ENCODE results near the gene TP53INP2. TPM values are rescaled to one million over a fixed set of nuclear protein-coding genes. Genes with fewer than 3 reads are reported as not detected.
"Not testable (repeated sequence)": the region's sequence is repeated elsewhere in the genome, so short reads cannot be mapped to it uniquely, and the experiment has no call there.

The TP53INP2 gene
- total RNA-seq, 1 donor from 2014 or later = 132 TPM

DNA sequence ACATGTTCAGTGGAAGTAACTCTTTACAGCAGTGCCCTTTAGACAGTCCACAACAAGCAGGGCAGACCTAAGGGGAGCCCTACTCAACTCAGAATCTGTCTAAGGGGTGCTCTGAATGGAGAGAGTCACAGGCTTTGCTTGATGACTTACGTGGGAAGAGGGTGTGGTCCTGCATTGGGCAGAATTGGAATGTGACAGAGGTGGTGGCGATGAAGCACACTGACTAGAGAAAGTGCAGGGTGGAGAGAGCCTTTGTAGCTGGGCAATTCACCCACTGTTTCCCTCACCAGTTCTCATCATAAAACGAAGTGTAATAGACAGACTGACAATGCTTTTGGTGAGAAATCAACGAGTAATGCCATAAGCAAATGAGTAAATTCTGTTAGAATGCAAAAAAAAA lies 11.2 kb downstream of the TP53INP2 start:
- Histone ChIP-seq H3K27me3 (ENCODE audit: low read depth) (no peaks in the 10 kb centered on the region), H3K27ac (replicated peaks) (no peak overlapping the region), H3K9me3 (replicated peaks) (no peaks in the 10 kb centered on the region), H3K36me3 (peaks cover 43% of the 10 kb centered on the region), H3K4me1 (peaks cover 39% of the 10 kb centered on the region), H3K4me3 (no peak overlapping the region)
- no peak for DNase-seq
- TF ChIP-seq, protein P1, sequence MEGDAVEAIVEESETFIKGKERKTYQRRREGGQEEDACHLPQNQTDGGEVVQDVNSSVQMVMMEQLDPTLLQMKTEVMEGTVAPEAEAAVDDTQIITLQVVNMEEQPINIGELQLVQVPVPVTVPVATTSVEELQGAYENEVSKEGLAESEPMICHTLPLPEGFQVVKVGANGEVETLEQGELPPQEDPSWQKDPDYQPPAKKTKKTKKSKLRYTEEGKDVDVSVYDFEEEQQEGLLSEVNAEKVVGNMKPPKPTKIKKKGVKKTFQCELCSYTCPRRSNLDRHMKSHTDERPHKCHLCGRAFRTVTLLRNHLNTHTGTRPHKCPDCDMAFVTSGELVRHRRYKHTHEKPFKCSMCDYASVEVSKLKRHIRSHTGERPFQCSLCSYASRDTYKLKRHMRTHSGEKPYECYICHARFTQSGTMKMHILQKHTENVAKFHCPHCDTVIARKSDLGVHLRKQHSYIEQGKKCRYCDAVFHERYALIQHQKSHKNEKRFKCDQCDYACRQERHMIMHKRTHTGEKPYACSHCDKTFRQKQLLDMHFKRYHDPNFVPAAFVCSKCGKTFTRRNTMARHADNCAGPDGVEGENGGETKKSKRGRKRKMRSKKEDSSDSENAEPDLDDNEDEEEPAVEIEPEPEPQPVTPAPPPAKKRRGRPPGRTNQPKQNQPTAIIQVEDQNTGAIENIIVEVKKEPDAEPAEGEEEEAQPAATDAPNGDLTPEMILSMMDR (IDR thresholded peaks at IDR 0.05; ENCODE audit: borderline replicate concordance) = no peak
- intact Hi-C loops (cut with micrococcal nuclease) = no loop called here

DNA sequence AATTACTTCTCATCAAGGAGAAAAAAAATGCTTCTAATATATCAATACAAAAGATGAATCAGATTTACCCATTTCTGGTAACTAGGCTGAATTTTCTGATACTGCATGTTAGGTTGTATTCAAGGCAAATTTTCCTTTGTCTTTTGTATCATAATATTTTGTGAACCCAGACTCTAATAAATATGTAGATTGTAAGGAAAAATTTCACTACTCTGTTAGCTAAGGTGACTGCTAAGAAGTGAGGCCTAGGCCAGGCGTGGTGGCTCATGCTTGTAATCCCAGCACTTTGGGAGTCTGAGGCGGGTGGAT lies 12.7 kb downstream of the TP53INP2 start:
- Histone ChIP-seq H3K4me1 (peaks cover 36% of the 10 kb centered on the region), H3K27me3 (ENCODE audit: low read depth) (no peaks in the 10 kb centered on the region), H3K36me3 (peaks cover 34% of the 10 kb centered on the region), H3K9me3 (replicated peaks) (no peaks in the 10 kb centered on the region), H3K27ac (replicated peaks) (no peak overlapping the region), H3K4me3 (no peak overlapping the region)
- TF ChIP-seq, protein P1 (IDR thresholded peaks at IDR 0.05; ENCODE audit: borderline replicate concordance) = no peak
- intact Hi-C loops (cut with micrococcal nuclease) = no loop called here
- no peak for DNase-seq

DNA sequence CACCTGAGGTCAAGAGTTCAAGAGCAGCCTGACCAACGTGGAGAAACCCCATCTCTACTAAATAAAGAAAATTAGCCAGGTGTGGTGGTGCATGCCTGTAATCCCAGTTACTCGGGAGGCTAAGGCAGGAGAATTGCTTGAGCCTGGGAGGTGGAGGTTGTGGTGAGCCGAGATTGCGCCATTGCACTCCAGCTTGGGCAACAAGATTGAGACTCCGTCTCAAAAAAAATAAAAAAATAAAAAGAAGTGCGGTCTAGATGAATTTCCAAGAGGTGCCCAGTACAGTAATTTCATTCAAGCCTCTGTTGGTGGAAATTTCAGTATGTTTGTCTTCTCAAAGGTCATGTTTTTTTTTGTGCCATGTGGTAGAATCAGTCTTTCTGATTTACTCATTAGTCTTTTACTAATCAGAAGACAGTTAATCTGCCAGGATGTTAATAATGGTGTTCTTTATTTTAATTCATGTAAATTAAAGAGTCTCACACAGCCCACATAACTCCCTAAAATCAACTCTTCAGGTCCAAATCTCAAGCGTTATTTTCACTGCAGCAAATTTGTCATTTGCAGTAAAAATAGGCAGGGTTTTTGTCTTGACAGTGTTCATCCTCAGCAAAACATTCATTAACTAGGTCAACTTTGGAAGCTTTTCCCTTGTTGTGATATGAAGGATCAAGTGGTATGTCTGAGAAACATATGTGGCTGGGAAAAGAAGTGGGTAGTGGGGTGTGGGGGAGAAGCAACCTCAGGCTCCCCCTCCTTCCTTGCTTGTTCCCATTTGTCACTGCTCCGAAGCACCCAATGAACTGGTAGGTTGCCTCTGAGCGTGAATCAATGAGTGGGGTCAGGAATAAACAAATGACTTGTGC lies 13.3 kb downstream of the TP53INP2 start:
- H3K27ac ChIP-seq (replicated peaks) = no peak overlapping the region
- H3K27me3 ChIP-seq (ENCODE audit: low read depth) = no peaks in the 10 kb centered on the region
- peaks cover 32% of the 10 kb centered on the region for H3K36me3 ChIP-seq
- H3K9me3 ChIP-seq (replicated peaks) = no peaks in the 10 kb centered on the region
- no peak for DNase-seq
- TF ChIP-seq, protein P1 (IDR thresholded peaks at IDR 0.05; ENCODE audit: borderline replicate concordance) = no peak
- peaks cover 30% of the 10 kb centered on the region for H3K4me1 ChIP-seq
- H3K4me3 ChIP-seq = no peak overlapping the region
- intact Hi-C loops (cut with micrococcal nuclease) = no loop called here

DNA sequence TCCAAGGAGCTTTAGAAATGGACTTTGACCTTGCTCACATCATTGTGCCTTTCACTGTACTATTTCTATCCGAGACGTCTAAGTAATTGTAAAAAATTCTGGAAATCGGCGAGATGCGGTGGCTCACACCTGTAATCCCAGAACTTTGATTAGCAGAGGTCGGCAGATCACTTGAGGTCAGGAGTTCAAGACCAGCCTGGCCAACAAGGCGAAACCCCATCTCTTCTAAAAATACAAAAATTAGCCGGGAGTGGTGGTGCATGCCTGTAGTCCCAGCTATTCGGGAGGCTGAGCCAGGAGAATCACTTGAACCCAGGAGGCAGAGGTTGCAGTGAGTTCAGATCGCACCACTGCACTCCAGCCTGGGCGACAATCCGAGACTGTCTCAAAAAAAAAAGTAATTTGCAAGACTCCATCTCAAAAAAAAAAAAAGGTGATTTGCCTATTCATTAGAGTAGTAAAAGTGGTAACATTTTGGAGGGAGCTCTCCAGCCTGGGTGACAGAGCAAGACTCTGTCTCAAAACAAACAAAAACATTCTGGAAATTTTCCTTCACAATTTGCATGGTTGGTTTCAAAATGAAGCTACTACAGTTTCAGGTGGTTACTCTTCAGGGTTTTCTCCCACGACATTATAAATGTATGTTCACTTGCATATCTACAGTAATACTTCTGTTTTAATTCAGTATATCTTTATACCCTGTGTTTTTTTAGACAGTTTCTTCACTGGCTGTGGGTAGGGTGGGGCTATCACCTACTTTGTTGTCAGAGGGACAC lies 15.3 kb downstream of the TP53INP2 start:
- H3K4me1 ChIP-seq = peaks cover 19% of the 10 kb centered on the region
- DNase-seq; intact Hi-C loops (cut with micrococcal nuclease); H3K9me3 ChIP-seq (replicated peaks); H3K27ac ChIP-seq (replicated peaks); H3K27me3 ChIP-seq (ENCODE audit: low read depth); H3K4me3 ChIP-seq: not testable (repeated sequence)
- H3K36me3 ChIP-seq = peaks cover 41% of the 10 kb centered on the region

DNA sequence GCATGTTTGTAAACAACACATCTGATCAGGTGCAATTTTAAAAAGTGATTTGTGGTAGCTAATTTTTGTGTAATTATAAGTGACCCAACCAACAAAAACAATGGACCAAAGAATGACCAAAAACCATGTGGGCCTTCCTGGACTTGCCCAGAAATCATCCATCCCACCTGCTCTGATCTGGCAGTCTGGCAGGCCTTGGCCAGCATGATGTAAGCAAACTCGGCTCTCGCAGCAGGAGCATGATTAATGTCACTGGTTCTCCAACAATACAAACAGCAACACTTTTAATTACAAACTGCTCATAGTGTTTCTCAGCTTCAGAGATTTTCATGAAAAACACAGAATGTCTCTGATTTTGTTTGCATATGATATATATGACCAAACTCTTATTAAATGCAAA lies 16.1 kb downstream of the TP53INP2 start:
- TF ChIP-seq, protein P1 (IDR thresholded peaks at IDR 0.05; ENCODE audit: borderline replicate concordance) = no peak
- Histone ChIP-seq H3K9me3 (replicated peaks) (no peaks in the 10 kb centered on the region), H3K36me3 (peaks cover 40% of the 10 kb centered on the region), H3K27ac (replicated peaks) (no peak overlapping the region), H3K27me3 (ENCODE audit: low read depth) (no peaks in the 10 kb centered on the region), H3K4me1 (peaks cover 27% of the 10 kb centered on the region), H3K4me3 (no peak overlapping the region)
- no peak for DNase-seq
- intact Hi-C loops (cut with micrococcal nuclease) = no loop called here

DNA sequence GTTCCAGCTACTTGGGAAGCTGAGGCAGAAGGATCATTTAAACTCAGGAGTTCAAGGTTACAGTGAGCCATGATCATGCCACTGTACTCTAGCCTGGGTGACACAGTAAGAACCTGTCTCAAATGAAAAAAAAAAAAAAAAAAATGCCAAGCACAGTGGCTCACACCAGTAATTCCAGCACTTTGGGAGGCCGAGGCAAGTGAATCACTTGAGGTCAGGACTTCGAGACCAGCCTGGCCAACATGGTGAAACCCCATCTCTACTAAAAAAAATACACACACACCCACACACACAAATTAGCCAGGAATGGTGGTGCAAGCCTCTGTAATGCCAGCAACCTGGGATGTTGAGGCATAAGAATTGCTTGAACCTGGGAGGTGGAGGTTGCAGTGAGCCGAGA lies 18.4 kb downstream of the TP53INP2 start:
- DNase-seq; H3K4me3 ChIP-seq; H3K27ac ChIP-seq (replicated peaks); H3K9me3 ChIP-seq (replicated peaks); intact Hi-C loops (cut with micrococcal nuclease); H3K27me3 ChIP-seq (ENCODE audit: low read depth): not testable (repeated sequence)
- H3K36me3 ChIP-seq = peaks cover 53% of the 10 kb centered on the region
- peaks cover 32% of the 10 kb centered on the region for H3K4me1 ChIP-seq
